Thyroid gland (tissue), 4 donors: ENCODE measurements around the gene ATP5PB.

Experiments used
- POLR2A ChIP-seq, 2 donors: fragments of 450-650 bp; IDR thresholded peaks; one replicate each; pipeline ENCODE4 v1.6.1; 2017; ENCODE audit warnings: antibody characterized with exemption in 2 of 2, mild to moderate bottlenecking in 2 of 2, moderate library complexity in 1 of 2
- TF ChIP-seq, protein P1 (sequence below), 6 experiments: fragments of 200-600 bp in 3 of 6; fragments of 450-650 bp in 3 of 6; sonication (generic) in 3 of 6; IDR thresholded peaks; one replicate each; pipeline ENCODE4 v1.5.1; 2016 to 2019; ENCODE audit warnings: antibody characterized with exemption in 6 of 6, mild to moderate bottlenecking in 2 of 6, inconsistent platforms in 1 of 6, moderate library complexity in 1 of 6

DNA sequence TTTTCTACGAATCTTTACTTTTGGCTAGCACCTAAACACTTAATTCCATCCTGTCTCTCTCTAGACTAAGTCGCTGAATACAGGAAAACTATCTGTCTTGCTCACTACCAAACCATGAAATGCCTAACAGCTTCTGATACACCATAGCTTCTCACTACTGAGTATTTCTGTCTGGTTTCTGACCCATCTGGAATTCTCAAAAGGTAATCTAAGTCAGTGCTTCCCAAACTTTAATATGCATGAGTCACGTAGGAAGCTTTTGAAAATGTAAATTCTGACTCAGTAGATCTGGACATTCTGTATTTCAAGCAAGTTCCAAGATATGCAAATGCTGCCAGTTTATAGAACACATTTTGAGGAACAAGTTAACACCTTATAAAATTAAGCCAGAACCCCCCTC is 12.5 kb upstream of the ATP5PB start:
- TF ChIP-seq POLR2A (IDR thresholded peaks at IDR 0.05): no peak
- TF ChIP-seq, protein P1, sequence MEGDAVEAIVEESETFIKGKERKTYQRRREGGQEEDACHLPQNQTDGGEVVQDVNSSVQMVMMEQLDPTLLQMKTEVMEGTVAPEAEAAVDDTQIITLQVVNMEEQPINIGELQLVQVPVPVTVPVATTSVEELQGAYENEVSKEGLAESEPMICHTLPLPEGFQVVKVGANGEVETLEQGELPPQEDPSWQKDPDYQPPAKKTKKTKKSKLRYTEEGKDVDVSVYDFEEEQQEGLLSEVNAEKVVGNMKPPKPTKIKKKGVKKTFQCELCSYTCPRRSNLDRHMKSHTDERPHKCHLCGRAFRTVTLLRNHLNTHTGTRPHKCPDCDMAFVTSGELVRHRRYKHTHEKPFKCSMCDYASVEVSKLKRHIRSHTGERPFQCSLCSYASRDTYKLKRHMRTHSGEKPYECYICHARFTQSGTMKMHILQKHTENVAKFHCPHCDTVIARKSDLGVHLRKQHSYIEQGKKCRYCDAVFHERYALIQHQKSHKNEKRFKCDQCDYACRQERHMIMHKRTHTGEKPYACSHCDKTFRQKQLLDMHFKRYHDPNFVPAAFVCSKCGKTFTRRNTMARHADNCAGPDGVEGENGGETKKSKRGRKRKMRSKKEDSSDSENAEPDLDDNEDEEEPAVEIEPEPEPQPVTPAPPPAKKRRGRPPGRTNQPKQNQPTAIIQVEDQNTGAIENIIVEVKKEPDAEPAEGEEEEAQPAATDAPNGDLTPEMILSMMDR (IDR thresholded peaks at IDR 0.05): no peak
